ENCODE measurements around the gene PLEKHB2.
"Not testable (repeated sequence)": the region's sequence is repeated elsewhere in the genome, so short reads cannot be mapped to it uniquely, and the experiment has no call there.

The PLEKHB2 gene

DNA sequence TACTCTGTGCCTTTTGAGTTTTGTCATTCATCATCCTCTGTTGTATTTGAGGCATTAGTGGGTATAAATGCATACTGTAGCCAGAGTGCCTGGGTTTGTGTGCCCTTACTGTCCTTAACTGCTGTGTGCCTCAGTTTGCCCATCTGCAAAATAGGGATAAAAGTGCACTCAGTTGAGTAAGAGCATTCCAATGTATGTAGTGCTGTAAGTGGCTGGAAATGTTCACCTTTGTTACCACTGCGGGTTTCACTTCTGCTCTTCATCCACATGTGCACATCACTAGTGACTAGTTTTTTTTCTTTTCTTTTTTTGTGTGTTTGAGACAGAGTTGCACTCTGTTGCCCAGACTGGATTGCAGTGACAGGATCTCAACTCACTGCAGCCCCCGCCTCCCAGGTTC, 39.9 kb downstream of the PLEKHB2 start:
- Histone ChIP-seq H3K27ac (no peak overlapping the region), H3K9me3 (ENCODE audit: severe bottlenecking) (no peaks in the 10 kb centered on the region), H3K36me3 (peaks cover 44% of the 10 kb centered on the region), H3K27me3 (ENCODE audit: insufficient read depth, low read depth, severe bottlenecking) (no peaks in the 10 kb centered on the region), H3K4me3 (ENCODE audit: low read depth, low read length) (no peak overlapping the region)
- DNase-seq, result no peak
- TF ChIP-seq, protein P1, sequence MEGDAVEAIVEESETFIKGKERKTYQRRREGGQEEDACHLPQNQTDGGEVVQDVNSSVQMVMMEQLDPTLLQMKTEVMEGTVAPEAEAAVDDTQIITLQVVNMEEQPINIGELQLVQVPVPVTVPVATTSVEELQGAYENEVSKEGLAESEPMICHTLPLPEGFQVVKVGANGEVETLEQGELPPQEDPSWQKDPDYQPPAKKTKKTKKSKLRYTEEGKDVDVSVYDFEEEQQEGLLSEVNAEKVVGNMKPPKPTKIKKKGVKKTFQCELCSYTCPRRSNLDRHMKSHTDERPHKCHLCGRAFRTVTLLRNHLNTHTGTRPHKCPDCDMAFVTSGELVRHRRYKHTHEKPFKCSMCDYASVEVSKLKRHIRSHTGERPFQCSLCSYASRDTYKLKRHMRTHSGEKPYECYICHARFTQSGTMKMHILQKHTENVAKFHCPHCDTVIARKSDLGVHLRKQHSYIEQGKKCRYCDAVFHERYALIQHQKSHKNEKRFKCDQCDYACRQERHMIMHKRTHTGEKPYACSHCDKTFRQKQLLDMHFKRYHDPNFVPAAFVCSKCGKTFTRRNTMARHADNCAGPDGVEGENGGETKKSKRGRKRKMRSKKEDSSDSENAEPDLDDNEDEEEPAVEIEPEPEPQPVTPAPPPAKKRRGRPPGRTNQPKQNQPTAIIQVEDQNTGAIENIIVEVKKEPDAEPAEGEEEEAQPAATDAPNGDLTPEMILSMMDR (IDR thresholded peaks at IDR 0.05; ENCODE audit: low read depth, low read length), result no peak

DNA sequence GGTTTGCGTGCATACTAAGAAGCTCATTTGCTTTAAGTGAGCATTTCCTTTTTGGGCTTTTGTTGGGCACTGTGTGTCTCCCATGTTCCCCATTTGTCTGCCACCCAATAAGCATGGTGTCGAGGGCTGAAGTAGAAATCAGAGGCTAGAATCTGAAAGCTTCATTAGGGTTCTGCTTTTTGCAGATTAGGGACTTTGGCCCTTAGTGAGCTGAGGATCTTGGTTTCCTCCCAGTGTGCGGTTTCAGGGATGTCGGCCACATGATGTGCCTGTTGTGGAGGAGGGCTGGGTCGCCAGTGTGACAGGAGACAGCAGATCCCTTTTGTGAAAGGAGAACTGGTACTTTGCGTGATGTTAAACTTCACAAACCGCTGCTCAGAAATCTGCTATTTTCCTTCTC, 41.1 kb downstream of the PLEKHB2 start:
- H3K4me3 ChIP-seq (ENCODE audit: low read depth, low read length), result no peak overlapping the region
- H3K27ac ChIP-seq, result no peak overlapping the region

DNA sequence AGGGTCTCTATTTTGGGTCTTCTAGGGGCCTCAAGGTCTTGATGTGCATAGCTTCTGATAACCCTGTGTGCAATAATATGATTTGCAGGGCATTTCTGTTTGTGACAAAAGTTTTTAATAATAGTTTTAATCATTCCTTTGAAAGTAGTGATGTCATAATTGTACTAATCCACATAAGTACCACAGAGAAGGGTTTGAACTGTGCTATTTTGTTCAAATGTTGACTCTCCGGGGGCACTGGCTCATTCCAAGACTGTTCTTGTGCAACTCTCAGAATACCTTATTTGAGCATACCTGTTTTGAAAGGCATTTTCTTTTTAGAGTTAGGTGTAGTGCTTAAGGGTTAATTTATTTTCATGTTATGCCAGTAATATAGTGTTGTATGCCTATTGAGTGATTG, 41.6 kb downstream of the PLEKHB2 start:
- TF ChIP-seq, protein P1 (IDR thresholded peaks at IDR 0.05; ENCODE audit: low read depth, low read length), result no peak
- no peaks in the 10 kb centered on the region for H3K27me3 ChIP-seq (ENCODE audit: insufficient read depth, low read depth, severe bottlenecking)
- no peak for DNase-seq
- H3K4me3 ChIP-seq (ENCODE audit: low read depth, low read length), result no peak overlapping the region
- H3K36me3 ChIP-seq, result peaks cover 37% of the 10 kb centered on the region
- H3K9me3 ChIP-seq (ENCODE audit: severe bottlenecking), result no peaks in the 10 kb centered on the region
- no peak overlapping the region for H3K27ac ChIP-seq

More for the DNA sequence above, 41.1 kb downstream of the PLEKHB2 start:
- H3K9me3 ChIP-seq (ENCODE audit: severe bottlenecking), result no peaks in the 10 kb centered on the region
- H3K36me3 ChIP-seq, result peaks cover 40% of the 10 kb centered on the region
- TF ChIP-seq, protein P1 (IDR thresholded peaks at IDR 0.05; ENCODE audit: low read depth, low read length), result no peak
- no peak for DNase-seq
- H3K27me3 ChIP-seq (ENCODE audit: insufficient read depth, low read depth, severe bottlenecking), result no peaks in the 10 kb centered on the region

DNA sequence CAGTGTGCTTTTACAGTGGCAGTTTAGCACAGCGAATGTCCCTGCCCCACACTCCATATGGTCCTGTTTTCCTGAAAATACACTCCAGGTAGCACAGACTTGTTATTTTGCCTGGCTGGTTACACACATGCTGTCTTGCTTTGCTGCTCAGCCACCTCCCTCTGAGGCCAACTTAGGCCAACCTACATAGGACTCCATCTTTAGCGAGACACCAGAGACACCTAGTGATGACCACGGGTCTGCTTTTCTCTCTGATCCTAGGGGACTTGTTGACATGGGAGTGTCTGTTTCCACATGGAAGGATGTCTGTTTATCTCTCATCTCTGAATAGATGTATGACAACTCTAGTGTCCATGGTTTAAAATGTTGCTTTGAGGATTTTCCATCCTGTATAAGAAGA, 43.3 kb downstream of the PLEKHB2 start:
- H3K27me3 ChIP-seq (ENCODE audit: insufficient read depth, low read depth, severe bottlenecking), result no peaks in the 10 kb centered on the region
- peak overlapping the region; percentile 37; the same call in 1 of the 2 replicates for H3K27ac ChIP-seq
- no peak overlapping the region for H3K4me3 ChIP-seq (ENCODE audit: low read depth, low read length)
- peak; percentile 58 for DNase-seq
- H3K36me3 ChIP-seq, result peaks cover 30% of the 10 kb centered on the region
- H3K9me3 ChIP-seq (ENCODE audit: severe bottlenecking), result no peaks in the 10 kb centered on the region
- TF ChIP-seq, protein P1 (IDR thresholded peaks at IDR 0.05; ENCODE audit: low read depth, low read length), result peak; percentile 62

DNA sequence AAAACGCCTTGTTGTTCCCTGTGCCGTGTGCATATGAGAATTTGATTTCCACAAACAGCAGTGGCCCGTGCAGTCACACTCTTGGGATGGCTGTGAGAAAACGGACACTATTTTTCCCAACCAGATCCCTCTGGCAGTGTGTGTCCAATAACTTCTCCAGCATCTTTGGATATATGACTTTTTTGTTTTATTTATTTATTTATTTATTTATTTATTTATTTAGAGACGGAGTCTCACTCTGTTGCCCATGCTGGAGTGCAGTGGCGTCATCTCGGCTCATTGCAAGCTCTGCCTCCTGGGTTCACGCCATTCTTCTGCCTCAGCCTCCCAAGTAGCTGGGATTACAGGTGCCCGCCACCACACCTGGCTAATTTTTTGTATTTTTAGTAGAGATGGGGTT, 45.0 kb downstream of the PLEKHB2 start:
- H3K27ac ChIP-seq; DNase-seq; H3K4me3 ChIP-seq (ENCODE audit: low read depth, low read length); H3K9me3 ChIP-seq (ENCODE audit: severe bottlenecking); H3K27me3 ChIP-seq (ENCODE audit: insufficient read depth, low read depth, severe bottlenecking): not testable (repeated sequence)
- H3K36me3 ChIP-seq, result peaks cover 27% of the 10 kb centered on the region

DNA sequence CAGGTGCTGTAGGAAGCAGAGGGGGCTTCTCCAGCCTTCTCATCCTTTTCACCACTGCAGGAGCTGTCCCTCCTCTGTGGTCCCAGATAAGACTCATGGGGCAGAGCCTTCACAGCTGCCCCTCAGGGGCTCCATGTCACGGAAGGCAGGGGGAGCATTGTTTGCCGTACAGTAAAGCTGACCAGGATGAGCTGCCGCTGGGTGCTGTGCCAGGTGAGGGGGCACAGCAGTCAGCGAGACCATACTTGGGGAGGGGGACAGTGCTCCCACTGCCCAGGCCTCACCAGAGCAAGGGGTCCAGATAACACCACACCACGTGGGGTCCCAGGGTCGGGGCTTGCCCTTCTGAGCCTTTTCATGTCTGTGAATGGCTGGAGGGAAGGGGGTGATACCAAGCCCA, 46.3 kb downstream of the PLEKHB2 start:
- Histone ChIP-seq H3K9me3 (ENCODE audit: severe bottlenecking) (no peaks in the 10 kb centered on the region), H3K27me3 (ENCODE audit: insufficient read depth, low read depth, severe bottlenecking) (no peaks in the 10 kb centered on the region), H3K4me3 (ENCODE audit: low read depth, low read length) (no peak overlapping the region), H3K36me3 (peaks cover 23% of the 10 kb centered on the region), H3K27ac (no peak overlapping the region)
- DNase-seq, result no peak
- TF ChIP-seq, protein P1 (IDR thresholded peaks at IDR 0.05; ENCODE audit: low read depth, low read length), result no peak

Data from WERI-Rb-1 (cell line).